Vagina (tissue), 2 donors: ENCODE results near the gene COL6A3.

Experiments
- CTCF ChIP-seq, 3 experiments: fragments of 450-650 bp in 2 of 3; fragments of 200-600 bp in 1 of 3; sonication (generic) in 1 of 3; IDR thresholded peaks; one replicate each; pipeline ENCODE4 v1.5.1; 2017 to 2019; ENCODE audit warnings: antibody characterized with exemption in 3 of 3, mild to moderate bottlenecking in 2 of 3, moderate library complexity in 2 of 3
- POLR2AphosphoS5 ChIP-seq, 2 donors: sonication (generic); formaldehyde crosslinking; IDR thresholded peaks; one replicate each; pipeline ENCODE4 v1.9.0; 2017; ENCODE audit warnings: antibody characterized with exemption in 2 of 2, mild to moderate bottlenecking in 2 of 2, low read depth in 1 of 2; ENCODE audit not compliant: insufficient read depth in 1 of 2

- TF ChIP-seq POLR2AphosphoS5 (IDR thresholded peaks at IDR 0.05; ENCODE audit: insufficient read depth in 1 of 2, low read depth in 1 of 2) (no peak), CTCF (IDR thresholded peaks at IDR 0.05) (no peak)
Observed at GRCh38 chr2:237459226-237459625, 45.3 kb upstream of the COL6A3 start.
